GM12864 (cell line): ENCODE measurements around the gene REEP2.

Experiments
- DNase-seq: peaks from one replicate; pipeline ENCODE4 v3.0.0-alpha.2; 2011; ENCODE audit warnings: low read depth
- H3K4me3 ChIP-seq: 2 replicates; pipeline ENCODE4 v1.5.1; 2011; ENCODE audit warnings: mild to moderate bottlenecking, low read depth, low read length, control low read depth
- CTCF ChIP-seq: IDR thresholded peaks from 2 replicates; pipeline ENCODE4 v1.5.1; 2011; ENCODE audit warnings: low read depth, mild to moderate bottlenecking, moderate library complexity, low read length, control low read depth, inconsistent platforms; ENCODE audit errors: missing control alignments

The REEP2 gene

GRCh38 chr5:138466900-138467710 lies 28.2 kb downstream of the REEP2 start:
- TF ChIP-seq CTCF: no peak
- no peak for DNase-seq
- peak overlapping the region; percentile 8; the same call in 1 of the 2 replicates for H3K4me3 ChIP-seq

- no peak for DNase-seq
- TF ChIP-seq CTCF: no peak
- no peak overlapping the region for H3K4me3 ChIP-seq
Measured at GRCh38 chr5:138467711-138468132, 28.9 kb downstream of the REEP2 start.

DNA sequence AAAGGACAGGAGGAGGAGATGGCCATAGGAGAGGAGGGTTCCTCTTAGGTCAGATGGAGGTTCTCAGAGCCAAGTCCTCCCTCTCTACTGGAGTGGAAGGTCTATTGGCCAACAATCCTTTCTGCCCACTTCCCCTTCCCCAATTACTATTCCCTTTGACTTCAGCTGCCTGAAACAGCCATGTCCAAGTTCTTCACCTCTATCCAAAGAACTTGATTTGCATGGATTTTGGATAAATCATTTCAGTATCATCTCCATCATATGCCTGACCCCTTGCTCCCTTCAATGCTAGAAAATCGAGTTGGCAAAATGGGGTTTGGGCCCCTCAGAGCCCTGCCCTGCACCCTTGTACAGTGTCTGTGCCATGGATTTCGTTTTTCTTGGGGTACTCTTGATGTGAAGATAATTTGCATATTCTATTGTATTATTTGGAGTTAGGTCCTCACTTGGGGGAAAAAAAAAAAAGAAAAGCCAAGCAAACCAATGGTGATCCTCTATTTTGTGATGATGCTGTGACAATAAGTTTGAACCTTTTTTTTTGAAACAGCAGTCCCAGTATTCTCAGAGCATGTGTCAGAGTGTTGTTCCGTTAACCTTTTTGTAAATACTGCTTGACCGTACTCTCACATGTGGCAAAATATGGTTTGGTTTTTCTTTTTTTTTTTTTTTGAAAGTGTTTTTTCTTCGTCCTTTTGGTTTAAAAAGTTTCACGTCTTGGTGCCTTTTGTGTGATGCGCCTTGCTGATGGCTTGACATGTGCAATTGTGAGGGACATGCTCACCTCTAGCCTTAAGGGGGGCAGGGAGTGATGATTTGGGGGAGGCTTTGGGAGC lies 29.5 kb downstream of the REEP2 start:
- no peak for TF ChIP-seq CTCF
- H3K4me3 ChIP-seq: no peak overlapping the region
- DNase-seq: no peak

DNA sequence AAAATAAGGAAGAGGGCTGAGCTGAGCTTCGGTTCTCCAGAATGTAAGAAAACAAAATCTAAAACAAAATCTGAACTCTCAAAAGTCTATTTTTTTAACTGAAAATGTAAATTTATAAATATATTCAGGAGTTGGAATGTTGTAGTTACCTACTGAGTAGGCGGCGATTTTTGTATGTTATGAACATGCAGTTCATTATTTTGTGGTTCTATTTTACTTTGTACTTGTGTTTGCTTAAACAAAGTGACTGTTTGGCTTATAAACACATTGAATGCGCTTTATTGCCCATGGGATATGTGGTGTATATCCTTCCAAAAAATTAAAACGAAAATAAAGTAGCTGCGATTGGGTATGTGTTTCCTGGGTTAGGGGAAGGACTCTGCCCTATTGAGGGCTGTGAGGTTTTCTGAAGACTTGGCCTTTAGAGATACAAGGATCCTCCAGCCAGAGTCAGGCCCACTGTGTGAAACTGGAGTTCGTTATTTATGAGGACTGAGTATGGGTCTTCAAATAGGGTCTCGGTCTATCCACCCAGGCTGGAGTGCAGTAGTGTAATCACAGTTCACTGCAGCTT lies 30.2 kb downstream of the REEP2 start:
- TF ChIP-seq CTCF: no peak
- no peak for DNase-seq
- no peak overlapping the region for H3K4me3 ChIP-seq

GRCh38 chr5:138469540-138470321 lies 30.9 kb downstream of the REEP2 start:
- H3K4me3 ChIP-seq: no peak overlapping the region
- no peak for TF ChIP-seq CTCF
- DNase-seq: no peak

DNA sequence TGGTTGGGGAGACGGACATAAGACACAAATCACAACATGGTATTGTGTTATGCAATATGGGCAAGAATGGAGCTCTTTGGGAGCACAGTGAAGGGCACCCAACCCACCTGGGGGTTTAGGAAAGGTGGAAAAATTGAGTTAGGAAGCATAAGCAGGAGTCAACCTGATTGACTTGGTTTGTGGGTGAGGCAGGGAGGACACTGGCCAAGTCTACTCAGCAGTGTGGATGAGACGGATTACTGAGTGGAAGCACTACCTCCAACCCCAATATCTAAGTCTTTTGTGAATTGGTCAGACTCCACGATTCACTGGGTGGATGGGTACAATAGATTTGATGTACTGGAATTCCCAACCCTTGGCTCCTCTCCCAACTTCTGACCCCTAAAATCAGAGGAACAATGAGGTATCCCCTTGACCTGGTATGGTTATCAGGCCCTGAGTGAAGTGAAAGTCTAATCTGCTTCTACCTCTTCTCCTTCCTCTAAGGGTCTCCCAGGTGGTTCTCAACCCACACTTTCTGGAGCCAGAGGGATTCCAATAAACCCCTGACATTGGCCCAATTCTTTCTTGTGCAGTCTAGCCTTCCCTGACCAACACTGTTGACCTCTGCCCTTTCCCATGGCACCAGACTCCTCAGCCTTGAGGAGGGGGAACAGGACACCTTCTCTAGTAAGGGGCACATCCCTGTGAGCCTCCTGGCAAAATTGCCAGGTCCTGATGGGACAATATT lies 31.6 kb downstream of the REEP2 start:
- no peak for DNase-seq
- no peak for TF ChIP-seq CTCF

More for the DNA sequence above, 31.6 kb downstream of the REEP2 start:
- H3K4me3 ChIP-seq: no peak overlapping the region
